WTC11 (cell line): ENCODE results near the gene C2orf92.

Source experiments
- FOXJ3 ChIP-seq: sonication (generic); formaldehyde crosslinking; IDR thresholded peaks from 2 replicates; pipeline ENCODE4 v1.9.0; 2021; ENCODE audit warnings: missing genetic modification reagents, mild to moderate bottlenecking, borderline replicate concordance
- MAX ChIP-seq: sonication (generic); formaldehyde crosslinking; IDR thresholded peaks from 2 replicates; pipeline ENCODE4 v1.8.0; 2022; ENCODE audit warnings: mild to moderate bottlenecking, missing genetic modification reagents
- STAT6 ChIP-seq: sonication (generic); formaldehyde crosslinking; conservative IDR thresholded peaks from 2 replicates; pipeline ENCODE4 v1.8.1; 2023; ENCODE audit warnings: mild to moderate bottlenecking, low read depth, missing genetic modification reagents, moderate library complexity
- ZNF121 ChIP-seq: sonication (generic); formaldehyde crosslinking; IDR thresholded peaks from 2 replicates; pipeline ENCODE4 v1.8.0; 2023; ENCODE audit warnings: missing genetic modification reagents
- TF ChIP-seq, protein P1 (sequence below): fragments of 200-600 bp; IDR thresholded peaks from 2 replicates; pipeline ENCODE4 v1.8.0; 2022; ENCODE audit warnings: antibody characterized with exemption

DNA sequence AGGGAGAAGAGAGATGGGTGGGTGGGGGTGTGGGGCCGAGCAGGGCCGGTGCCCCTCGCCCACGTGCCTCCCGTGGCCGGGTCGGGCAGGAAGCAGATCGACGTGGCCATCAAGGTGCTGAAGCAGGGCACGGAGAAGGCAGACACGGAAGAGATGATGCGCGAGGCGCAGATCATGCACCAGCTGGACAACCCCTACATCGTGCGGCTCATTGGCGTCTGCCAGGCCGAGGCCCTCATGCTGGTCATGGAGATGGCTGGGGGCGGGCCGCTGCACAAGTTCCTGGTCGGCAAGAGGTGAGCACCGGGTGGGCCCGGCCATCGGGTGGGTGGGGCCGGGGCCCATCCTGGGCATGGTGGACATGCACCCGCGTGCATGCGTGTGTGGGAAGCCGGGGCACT, 65.6 kb downstream of the C2orf92 start:
- TF ChIP-seq, protein P1, sequence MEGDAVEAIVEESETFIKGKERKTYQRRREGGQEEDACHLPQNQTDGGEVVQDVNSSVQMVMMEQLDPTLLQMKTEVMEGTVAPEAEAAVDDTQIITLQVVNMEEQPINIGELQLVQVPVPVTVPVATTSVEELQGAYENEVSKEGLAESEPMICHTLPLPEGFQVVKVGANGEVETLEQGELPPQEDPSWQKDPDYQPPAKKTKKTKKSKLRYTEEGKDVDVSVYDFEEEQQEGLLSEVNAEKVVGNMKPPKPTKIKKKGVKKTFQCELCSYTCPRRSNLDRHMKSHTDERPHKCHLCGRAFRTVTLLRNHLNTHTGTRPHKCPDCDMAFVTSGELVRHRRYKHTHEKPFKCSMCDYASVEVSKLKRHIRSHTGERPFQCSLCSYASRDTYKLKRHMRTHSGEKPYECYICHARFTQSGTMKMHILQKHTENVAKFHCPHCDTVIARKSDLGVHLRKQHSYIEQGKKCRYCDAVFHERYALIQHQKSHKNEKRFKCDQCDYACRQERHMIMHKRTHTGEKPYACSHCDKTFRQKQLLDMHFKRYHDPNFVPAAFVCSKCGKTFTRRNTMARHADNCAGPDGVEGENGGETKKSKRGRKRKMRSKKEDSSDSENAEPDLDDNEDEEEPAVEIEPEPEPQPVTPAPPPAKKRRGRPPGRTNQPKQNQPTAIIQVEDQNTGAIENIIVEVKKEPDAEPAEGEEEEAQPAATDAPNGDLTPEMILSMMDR = no peak
- no peak for TF ChIP-seq MAX (CRISPR knock-in tag)
- no peak for TF ChIP-seq FOXJ3 (CRISPR knock-in tag)
- TF ChIP-seq ZNF121 = no peak
- no peak for TF ChIP-seq STAT6 (CRISPR knock-in tag)
